GM21737 (cell line): ENCODE measurements around the gene UGT2B17.

ENCODE experiments used
- ATAC-seq: cut with Tn5 transposase; IDR thresholded peaks from one replicate; pipeline ENCODE4 v1.9.1; 2021; ENCODE audit warnings: mild to moderate bottlenecking, moderate library complexity; ENCODE audit not compliant: unreplicated experiment

The UGT2B17 gene

GRCh38 chr4:68490826-68491457 lies 85.2 kb downstream of the UGT2B17 start:
- ATAC-seq: no peak

DNA sequence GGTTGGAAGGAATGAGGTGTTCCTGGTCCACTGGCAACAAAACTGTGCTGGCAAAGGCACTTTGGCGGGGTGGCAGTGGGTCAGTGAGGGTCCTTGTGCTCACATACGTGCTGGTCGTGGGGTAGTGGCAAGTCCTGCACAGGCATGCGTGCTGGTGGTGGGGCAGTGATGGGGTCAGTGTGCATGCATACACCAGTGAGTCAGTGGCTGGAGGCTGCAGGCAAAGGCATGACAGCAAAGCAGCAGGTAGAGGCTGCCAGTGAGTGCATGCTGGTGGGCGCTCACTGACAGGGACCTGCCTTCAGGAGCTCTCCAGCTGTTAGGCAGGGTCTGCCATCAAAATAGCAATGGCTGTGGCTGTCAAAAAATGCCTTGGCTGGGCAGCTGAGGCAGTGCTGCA lies 86.8 kb downstream of the UGT2B17 start:
- ATAC-seq: no peak
